WTC11 (cell line): Measurements from ENCODE around the gene TFF1. TPM values are rescaled to one million over a fixed set of nuclear protein-coding genes. Genes with fewer than 3 reads are reported as not detected.

ENCODE experiments used
- ATAC-seq: fragments of 200-7000 bp; cut with Tn5 transposase; 2 replicates; pipeline ENCODE4 v1.10.0; 2021; ENCODE audit warnings: mild to moderate bottlenecking, moderate library complexity
- CTCF ChIA-PET: fragments of 300-600 bp; sonication (Branson Sonifier 250); formaldehyde crosslinking; loops from one replicate; lab custom pipeline; 2021; ENCODE audit warnings: antibody characterized with exemption; lab: Charles Lee
- POLR2A ChIA-PET: fragments of 350-600 bp; sonication (Branson Sonifier 250); formaldehyde crosslinking; loops from one replicate; lab custom pipeline; 2021; ENCODE audit warnings: antibody characterized with exemption; lab: Charles Lee
- DNase-seq: peaks from one replicate; pipeline ENCODE4 v3.0.0; 2021; ENCODE audit warnings: low spot score
- H3K27ac Mint-ChIP-seq: 2 replicates; pipeline ENCODE4 v1.8.0; 2021; ENCODE audit warnings: mixed read lengths
- H3K27me3 Mint-ChIP-seq: 2 replicates; pipeline ENCODE4 v1.8.0; 2021; ENCODE audit warnings: low read depth, mild to moderate bottlenecking, moderate library complexity, mixed read lengths
- H3K36me3 Mint-ChIP-seq: 2 replicates; pipeline ENCODE4 v1.8.0; 2021; ENCODE audit warnings: mixed read lengths
- H3K4me1 Mint-ChIP-seq: 2 replicates; pipeline ENCODE4 v1.8.0; 2022; ENCODE audit warnings: mixed read lengths
- H3K4me3 Mint-ChIP-seq: 2 replicates; pipeline ENCODE4 v1.8.0; 2021; ENCODE audit warnings: mild to moderate bottlenecking, moderate library complexity, mixed read lengths
- H3K9me3 Mint-ChIP-seq: 2 replicates; pipeline ENCODE4 v1.8.0; 2021; ENCODE audit warnings: mixed read lengths
- ATF2 ChIP-seq: sonication (generic); formaldehyde crosslinking; IDR thresholded peaks from 2 replicates; pipeline ENCODE4 v1.8.1; 2022; ENCODE audit warnings: low read depth, missing genetic modification reagents, borderline replicate concordance
- CREB1 ChIP-seq: sonication (generic); formaldehyde crosslinking; IDR thresholded peaks from 2 replicates; pipeline ENCODE4 v1.8.0; 2023; ENCODE audit warnings: mild to moderate bottlenecking, missing genetic modification reagents
- E2F5 ChIP-seq: sonication (generic); formaldehyde crosslinking; IDR thresholded peaks from 2 replicates; pipeline ENCODE4 v1.8.1; 2022; ENCODE audit warnings: mild to moderate bottlenecking, moderate library complexity, missing genetic modification reagents
- FOXJ3 ChIP-seq: sonication (generic); formaldehyde crosslinking; IDR thresholded peaks from 2 replicates; pipeline ENCODE4 v1.9.0; 2021; ENCODE audit warnings: missing genetic modification reagents, mild to moderate bottlenecking, borderline replicate concordance
- FOXK1 ChIP-seq: sonication (generic); formaldehyde crosslinking; IDR thresholded peaks from 2 replicates; pipeline ENCODE4 v1.8.0; 2022; ENCODE audit warnings: mild to moderate bottlenecking, moderate library complexity, missing genetic modification reagents
- FOXP1 ChIP-seq: sonication (generic); formaldehyde crosslinking; IDR thresholded peaks from 2 replicates; pipeline ENCODE4 v1.8.0; 2022; ENCODE audit warnings: missing genetic modification reagents, mild to moderate bottlenecking, moderate library complexity, borderline replicate concordance
- JAZF1 ChIP-seq: fragments of 250-450 bp; sonication (Bioruptor Pico); IDR thresholded peaks from 2 replicates; pipeline ENCODE4 v1.9.0; 2021; ENCODE audit warnings: moderate library complexity, mild to moderate bottlenecking, inconsistent platforms
- KAT7 ChIP-seq: sonication (generic); formaldehyde crosslinking; IDR thresholded peaks from 2 replicates; pipeline ENCODE4 v1.8.1; 2023; ENCODE audit warnings: missing genetic modification reagents, mild to moderate bottlenecking, borderline replicate concordance
- MYBL2 ChIP-seq: sonication (generic); formaldehyde crosslinking; IDR thresholded peaks from 2 replicates; pipeline ENCODE4 v1.8.1; 2023; ENCODE audit warnings: mild to moderate bottlenecking, moderate library complexity, missing genetic modification reagents
- NR2C2 ChIP-seq: sonication (generic); formaldehyde crosslinking; IDR thresholded peaks from 2 replicates; pipeline ENCODE4 v1.8.0; 2022; ENCODE audit warnings: mild to moderate bottlenecking, missing genetic modification reagents
- PRRX2 ChIP-seq: fragments of 250-450 bp; sonication (Bioruptor Pico); IDR thresholded peaks from 2 replicates; pipeline ENCODE4 v1.8.0; 2021; ENCODE audit warnings: mild to moderate bottlenecking
- SOX15 ChIP-seq: fragments of 250-450 bp; sonication (Bioruptor Pico); IDR thresholded peaks from 2 replicates; pipeline ENCODE4 v1.9.0; 2021; ENCODE audit warnings: mild to moderate bottlenecking
- SP1 ChIP-seq: sonication (generic); formaldehyde crosslinking; conservative IDR thresholded peaks from 2 replicates; pipeline ENCODE4 v1.8.1; 2022; ENCODE audit warnings: missing genetic modification reagents
- TCF7 ChIP-seq: sonication (generic); formaldehyde crosslinking; IDR thresholded peaks from 2 replicates; pipeline ENCODE4 v1.8.0; 2022; ENCODE audit warnings: mild to moderate bottlenecking, low read depth, missing genetic modification reagents, moderate library complexity
- TEAD1 ChIP-seq: sonication (generic); formaldehyde crosslinking; IDR thresholded peaks from 2 replicates; pipeline ENCODE4 v1.8.0; 2022; ENCODE audit warnings: mild to moderate bottlenecking, missing genetic modification reagents
- TEAD4 ChIP-seq: sonication (generic); formaldehyde crosslinking; IDR thresholded peaks from 2 replicates; pipeline ENCODE4 v1.8.0; 2022; ENCODE audit warnings: mild to moderate bottlenecking, missing genetic modification reagents
- TP53 ChIP-seq: sonication (generic); formaldehyde crosslinking; IDR thresholded peaks from 2 replicates; pipeline ENCODE4 v1.8.1; 2023; ENCODE audit warnings: mild to moderate bottlenecking, missing genetic modification reagents
- ZNF121 ChIP-seq: sonication (generic); formaldehyde crosslinking; IDR thresholded peaks from 2 replicates; pipeline ENCODE4 v1.8.0; 2023; ENCODE audit warnings: missing genetic modification reagents
- ZNF138 ChIP-seq: sonication (generic); formaldehyde crosslinking; conservative IDR thresholded peaks from 2 replicates; pipeline ENCODE4 v1.8.1; 2022; ENCODE audit warnings: mild to moderate bottlenecking, moderate library complexity, missing genetic modification reagents
- ZNF232 ChIP-seq: sonication (generic); formaldehyde crosslinking; IDR thresholded peaks from 2 replicates; pipeline ENCODE4 v1.8.0; 2022; ENCODE audit warnings: mild to moderate bottlenecking, missing genetic modification reagents
- ZNF532 ChIP-seq: fragments of 250-450 bp; sonication (Bioruptor Pico); IDR thresholded peaks from 2 replicates; pipeline ENCODE4 v1.9.0; 2021; ENCODE audit warnings: mild to moderate bottlenecking, borderline replicate concordance
- ZNF671 ChIP-seq: fragments of 250-450 bp; sonication (Bioruptor Pico); IDR thresholded peaks from 2 replicates; pipeline ENCODE4 v1.8.0; 2021; ENCODE audit warnings: mild to moderate bottlenecking
- total RNA-seq: library from RNA; stranded (reverse); gene quantifications from 3 replicates; pipeline ENCODE4 v1.2.3, GENCODE V29; 2021
- TF ChIP-seq, protein P1 (sequence below): fragments of 250-450 bp; sonication (Bioruptor Pico); IDR thresholded peaks from 2 replicates; pipeline ENCODE4 v1.9.0; 2021; ENCODE audit warnings: mild to moderate bottlenecking

TFF1 gene
- total RNA-seq, 1 experiment from 2014 or later: 0.81 TPM

DNA sequence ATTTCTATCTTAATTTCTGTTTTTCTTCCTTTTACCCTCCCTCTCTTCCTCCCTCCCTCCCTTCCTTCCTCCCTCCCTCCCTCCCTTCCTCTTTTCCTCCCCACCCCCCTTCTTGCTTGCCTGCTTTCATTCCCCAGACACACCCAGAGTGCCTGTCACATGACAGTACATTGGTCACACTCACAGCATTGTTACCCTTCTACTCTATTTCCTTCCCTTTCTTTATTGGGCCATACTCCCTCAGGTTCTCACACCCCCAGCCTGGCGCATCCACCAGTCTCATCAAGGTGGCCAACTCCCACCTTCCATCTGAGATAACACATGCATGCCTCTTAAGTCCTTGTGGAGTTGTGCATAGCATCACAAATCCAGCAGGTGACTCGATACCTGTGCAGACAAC lies 18.7 kb upstream of the TFF1 start (continued):
- TF ChIP-seq ZNF532 (CRISPR knock-in tag): no peak
- TF ChIP-seq PRRX2: no peak
- no peak for TF ChIP-seq ZNF121 (CRISPR knock-in tag)
- TF ChIP-seq TEAD1 (CRISPR knock-in tag): no peak
- no peak for TF ChIP-seq ZNF232 (CRISPR knock-in tag)
- TF ChIP-seq TEAD4 (CRISPR knock-in tag): no peak
- no peak for TF ChIP-seq FOXK1 (CRISPR knock-in tag)
- no peak for TF ChIP-seq SOX15 (CRISPR knock-in tag)
- TF ChIP-seq TP53 (CRISPR knock-in tag): no peak
- TF ChIP-seq, all 79 proteins: peak for 0

- Mint-ChIP-seq H3K4me1 (peaks cover 25% of the 10 kb centered on the region), H3K27me3 (peaks cover 3% of the 10 kb centered on the region; the same call in 1 of the 2 replicates), H3K27ac (no peak overlapping the region), H3K36me3 (peaks cover 5% of the 10 kb centered on the region; the same call in 1 of the 2 replicates), H3K9me3 (peaks cover 14% of the 10 kb centered on the region), H3K4me3 (no peak overlapping the region)
- POLR2A ChIA-PET: interaction anchor here (0.5 to 0.7 kb wide), 2 partner anchors 12 to 96 kb away, joined by 3 to 7 read pairs; no protein-coding TSS in a partner anchor
- no peak for TF ChIP-seq FOXP1 (CRISPR knock-in tag)
- TF ChIP-seq CREB1 (CRISPR knock-in tag): no peak
- no peak for TF ChIP-seq KAT7 (CRISPR knock-in tag)
- no peak for TF ChIP-seq FOXJ3 (CRISPR knock-in tag)
- TF ChIP-seq SP1 (CRISPR knock-in tag): no peak
- TF ChIP-seq E2F5 (CRISPR knock-in tag): no peak
- no peak for TF ChIP-seq ATF2 (CRISPR knock-in tag)
- no peak for TF ChIP-seq NR2C2 (CRISPR knock-in tag)
- no peak for TF ChIP-seq FOXK1 (CRISPR knock-in tag)
- TF ChIP-seq, protein P1, sequence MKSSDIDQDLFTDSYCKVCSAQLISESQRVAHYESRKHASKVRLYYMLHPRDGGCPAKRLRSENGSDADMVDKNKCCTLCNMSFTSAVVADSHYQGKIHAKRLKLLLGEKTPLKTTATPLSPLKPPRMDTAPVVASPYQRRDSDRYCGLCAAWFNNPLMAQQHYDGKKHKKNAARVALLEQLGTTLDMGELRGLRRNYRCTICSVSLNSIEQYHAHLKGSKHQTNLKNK (CRISPR knock-in tag): no peak
- no peak for TF ChIP-seq JAZF1
- TF ChIP-seq ZNF138 (CRISPR knock-in tag): no peak
- no peak for TF ChIP-seq MYBL2 (CRISPR knock-in tag)
- TF ChIP-seq TCF7 (CRISPR knock-in tag): no peak
- no peak for TF ChIP-seq ZNF671 (CRISPR knock-in tag)
- CTCF ChIA-PET: interaction anchor here (0.6 to 0.8 kb wide), 3 partner anchors 9 to 75 kb away, joined by 3 to 4 read pairs (median 3); no protein-coding TSS in a partner anchor
- DNase-seq (no peak), ATAC-seq (no peak)
Measured at GRCh38 chr21:42384156-42384945, 18.0 kb upstream of the TFF1 start.
